C1 segment of cervical spinal cord (tissue), 14 donors: Measurements from ENCODE around the gene RAB33A.

Experiments
- DNase-seq, 14 donors: peaks; one replicate each; lab custom pipeline; 2025; lab: John Stamatoyannopoulos, UW

The RAB33A gene

GRCh38 chrX:130171446-130172126, at the start of gene RAB33A:
RAB33A (plus strand) TSS chrX:130171962; CDS start chrX:130172063, 101 bp downstream.
- peak in 11 of 14 donors; percentile 13 to 67 (median 52) for DNase-seq

GRCh38 chrX:130124577-130124976, 47.2 kb upstream of the RAB33A start:
- DNase-seq, result no peak

GRCh38 chrX:130125091-130125874, 46.5 kb upstream of the RAB33A start:
- DNase-seq, result peak in 2 of 14 donors; percentile 3 to 46

GRCh38 chrX:130130990-130131389, 40.8 kb upstream of the RAB33A start:
- no peak for DNase-seq

GRCh38 chrX:130136496-130136895, 35.3 kb upstream of the RAB33A start:
- DNase-seq, result no peak

GRCh38 chrX:130136961-130137360, 34.8 kb upstream of the RAB33A start:
- no peak for DNase-seq

GRCh38 chrX:130139474-130140201, 32.1 kb upstream of the RAB33A start:
- DNase-seq, result no peak

GRCh38 chrX:130144509-130144908, 27.3 kb upstream of the RAB33A start:
- DNase-seq, result peak in 1 of 14 donors; percentile 5

GRCh38 chrX:130145123-130145522, 26.6 kb upstream of the RAB33A start:
- no peak for DNase-seq

- no peak for DNase-seq
Measured at GRCh38 chrX:130147631-130148030, 24.1 kb upstream of the RAB33A start.

GRCh38 chrX:130155564-130155963, 16.2 kb upstream of the RAB33A start:
- DNase-seq, result no peak

GRCh38 chrX:130158311-130158710, 13.5 kb upstream of the RAB33A start:
- no peak for DNase-seq

- DNase-seq, result no peak
Measured at GRCh38 chrX:130159776-130160175, 12.0 kb upstream of the RAB33A start.

- no peak for DNase-seq
Measured at GRCh38 chrX:130162094-130162735, 9.5 kb upstream of the RAB33A start.

GRCh38 chrX:130163398-130163797, 8.4 kb upstream of the RAB33A start:
- no peak for DNase-seq

GRCh38 chrX:130165181-130165702, 6.5 kb upstream of the RAB33A start:
- DNase-seq, result peak in 2 of 14 donors; percentile 53 to 57

- DNase-seq, result peak; percentile 33 to 91 (median 83)
Measured at GRCh38 chrX:130165703-130166502, 5.9 kb upstream of the RAB33A start, which contains the start of gene AIFM1. AIFM1 (minus strand) TSS chrX:130165841; CDS start chrX:130165656, 185 bp downstream.

- DNase-seq, result no peak
Measured at GRCh38 chrX:130166503-130166777, 5.3 kb upstream of the RAB33A start.

- no peak for DNase-seq
Measured at GRCh38 chrX:130167040-130167439, 4.7 kb upstream of the RAB33A start.

- peak in 13 of 14 donors; percentile 18 to 87 (median 75) for DNase-seq
Measured at GRCh38 chrX:130170752-130171445, 863 bp upstream of the RAB33A start.
